NK-92 (cell line): ENCODE measurements around the gene TTC7B.

Source experiments
- DNase-seq: peaks from one replicate; lab custom pipeline; 2025; ENCODE audit not compliant: unreplicated experiment; lab: John Stamatoyannopoulos, UW

The TTC7B gene

DNA sequence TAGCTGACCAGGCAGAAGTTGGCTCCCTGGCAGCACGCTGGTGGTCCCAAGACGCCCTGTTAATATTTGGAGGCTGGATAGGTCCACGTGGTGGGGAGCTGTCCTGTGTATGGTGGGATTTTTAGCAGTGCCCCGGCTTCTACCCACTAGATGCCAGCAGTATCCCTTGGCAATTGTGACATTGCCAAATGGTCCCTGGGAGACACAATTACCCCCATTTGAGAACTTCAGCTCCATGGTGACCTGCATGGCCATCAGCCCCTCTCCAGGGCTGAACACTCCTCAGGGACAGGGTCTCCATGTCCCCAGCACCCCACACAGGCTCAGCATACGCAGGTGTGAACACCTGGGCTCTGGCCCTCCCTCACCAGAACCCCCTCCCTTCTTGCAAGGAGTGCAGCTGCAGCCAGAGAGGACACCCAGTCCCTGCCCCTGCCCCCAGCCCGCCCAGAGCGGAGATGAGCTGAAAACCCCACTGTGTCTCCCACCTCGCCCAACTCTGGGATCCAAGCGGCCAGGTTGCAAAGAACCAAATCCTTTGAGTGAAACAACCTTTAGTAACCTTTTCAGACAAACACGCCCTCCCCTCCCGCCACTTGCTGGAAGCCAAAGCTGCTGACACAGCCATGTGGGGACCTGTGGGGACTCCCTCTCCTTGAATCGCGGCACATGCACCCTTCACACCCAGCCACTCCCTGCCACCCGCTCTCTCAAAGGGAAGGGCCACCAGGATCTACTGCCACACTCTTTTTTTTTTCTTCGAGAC, 299.0 kb downstream of the TTC7B start:
- DNase-seq, result no peak

- no peak for DNase-seq
These were observed 301.7 kb downstream of the TTC7B start for GRCh38 chr14:90514566-90514965.

- DNase-seq, result no peak
These were observed 302.2 kb downstream of the TTC7B start for GRCh38 chr14:90514015-90514398.

DNA sequence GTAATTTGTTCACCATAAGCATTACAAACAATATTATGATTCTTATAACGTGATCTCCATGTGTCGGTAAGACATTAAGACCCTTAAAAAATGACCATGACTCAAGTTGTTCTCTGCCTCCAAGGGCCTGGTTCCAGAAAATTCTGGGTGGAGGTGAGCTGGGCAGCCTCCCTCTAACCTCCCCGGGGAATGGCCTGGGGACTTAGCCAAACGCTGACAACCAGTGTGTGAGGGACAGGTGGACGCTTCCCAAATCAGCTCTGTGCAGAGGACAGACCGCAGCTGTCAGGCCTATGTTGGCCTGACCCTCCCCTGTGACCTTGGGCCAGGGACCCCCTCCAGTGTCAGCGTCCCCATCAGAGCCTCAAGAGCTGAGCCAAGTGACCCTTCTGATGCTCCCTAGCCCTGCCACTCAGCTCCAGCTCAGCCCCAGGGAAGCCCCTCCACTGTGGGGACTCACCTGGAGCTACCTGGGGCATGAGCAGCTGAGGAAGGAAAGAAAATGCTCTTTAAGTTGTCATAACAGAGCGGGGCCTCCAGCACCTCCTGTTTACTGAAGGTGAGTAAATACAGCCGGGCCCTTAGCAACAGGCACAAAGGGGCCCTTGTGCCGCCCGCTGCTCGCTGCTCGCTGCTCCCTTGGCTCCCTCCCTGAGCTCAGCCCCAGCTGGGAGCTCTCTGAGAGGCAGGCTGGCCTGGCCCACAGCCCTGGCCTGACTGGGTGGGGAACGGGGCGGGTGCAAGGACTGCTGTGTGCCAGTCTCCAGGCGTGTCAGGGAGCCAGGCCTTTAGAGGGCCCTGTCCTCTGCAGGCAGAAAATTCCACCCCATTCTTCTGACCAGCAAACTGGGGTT, 302.8 kb downstream of the TTC7B start:
- no peak for DNase-seq

GRCh38 chr14:90512329-90512991, 303.8 kb downstream of the TTC7B start:
- no peak for DNase-seq

- DNase-seq, result no peak
These were observed 304.4 kb downstream of the TTC7B start for GRCh38 chr14:90511795-90512328.

DNA sequence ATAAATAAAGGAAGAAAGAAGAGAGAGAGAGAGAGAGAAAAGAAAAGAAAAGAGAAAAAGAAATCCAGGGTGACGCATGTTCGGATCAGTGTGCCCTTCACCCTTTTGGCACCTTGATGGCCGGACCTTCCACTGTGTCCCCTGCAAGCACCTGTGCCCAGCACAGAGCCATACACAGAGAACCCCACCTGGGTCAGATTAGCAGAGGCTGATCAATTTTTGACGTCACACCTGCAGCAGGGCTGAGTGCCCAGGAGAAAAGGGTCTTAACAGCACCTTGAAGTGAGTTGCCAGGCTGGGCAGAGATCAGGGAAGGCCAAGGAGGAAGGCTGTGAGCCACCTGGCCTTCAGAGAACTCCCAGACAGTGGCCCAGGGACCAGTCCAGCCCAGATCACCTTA, 305.0 kb downstream of the TTC7B start:
- no peak for DNase-seq

DNA sequence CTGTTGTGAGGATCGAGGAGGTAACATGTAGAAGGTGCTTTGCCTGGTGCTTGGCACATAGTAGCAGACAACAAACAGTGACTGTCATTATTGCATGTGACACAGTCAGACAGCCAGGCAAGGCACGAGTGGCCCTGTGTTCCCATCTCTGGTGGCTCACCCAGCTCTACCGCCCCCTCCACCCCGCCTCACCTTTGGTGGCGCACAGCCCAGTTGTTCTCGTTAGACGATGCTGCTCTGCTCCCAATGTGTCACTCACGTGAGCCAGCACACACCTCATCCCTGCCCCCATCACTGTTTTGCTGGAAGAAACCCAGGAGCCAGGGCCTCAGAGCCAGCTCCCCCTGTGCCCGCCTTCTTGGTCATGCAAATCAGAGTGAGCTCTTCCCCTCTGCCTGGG, 306.1 kb downstream of the TTC7B start:
- DNase-seq, result no peak

- no peak for DNase-seq
These were observed 306.8 kb downstream of the TTC7B start for GRCh38 chr14:90509403-90509802.

DNA sequence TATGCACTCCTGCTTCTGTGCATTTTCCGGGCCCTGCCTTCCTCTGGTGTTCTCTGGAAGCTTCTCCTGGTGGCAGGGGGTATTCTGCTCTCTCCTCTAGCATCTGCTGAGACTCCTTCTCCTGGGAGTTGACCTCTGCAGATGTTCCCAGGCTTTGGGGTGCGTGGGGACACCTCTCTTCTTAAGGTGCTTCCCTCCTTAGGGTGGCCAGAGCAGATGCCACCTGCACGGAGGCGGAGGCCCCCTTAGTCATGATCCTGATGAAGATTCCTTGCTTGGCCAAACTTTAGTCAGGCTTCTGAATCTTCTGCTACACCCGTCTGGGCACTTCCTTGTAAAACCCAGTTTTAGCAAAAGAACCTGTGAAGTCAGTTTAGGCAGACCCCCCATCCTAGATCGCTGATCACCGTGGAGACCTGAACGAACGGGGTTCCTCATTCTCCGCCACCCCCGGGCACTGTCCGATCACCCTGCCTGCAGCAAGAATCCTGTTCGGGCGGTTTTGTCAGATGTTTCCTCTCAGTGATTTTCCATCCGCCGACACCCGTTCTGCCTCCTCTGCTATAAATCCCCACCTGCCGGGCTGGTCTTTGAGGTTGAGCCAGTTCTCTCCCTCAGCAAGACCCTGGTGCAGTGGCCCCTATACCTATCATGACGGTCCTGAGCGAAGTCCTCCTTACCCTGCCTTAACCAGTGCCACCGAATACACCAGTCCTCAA, 307.5 kb downstream of the TTC7B start:
- DNase-seq, result no peak

DNA sequence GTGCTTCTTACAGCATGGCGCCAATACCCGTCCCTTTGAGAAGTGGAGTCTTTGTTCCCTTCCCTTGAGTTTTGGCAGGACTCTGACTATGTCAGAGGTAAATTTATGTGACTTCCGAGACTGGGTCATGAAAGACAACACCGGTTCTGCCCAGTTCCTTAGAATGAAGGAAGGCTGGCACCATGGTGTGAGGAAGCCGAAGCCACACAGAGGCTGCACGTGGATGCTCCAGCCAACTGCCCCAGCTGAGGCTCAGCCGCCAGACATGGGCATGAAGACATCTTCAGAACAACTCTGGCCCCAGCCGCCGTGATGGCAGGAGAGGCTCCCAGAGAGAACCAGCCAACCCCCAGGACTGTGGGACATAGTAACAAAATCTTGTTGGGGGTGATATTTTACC, 308.2 kb downstream of the TTC7B start:
- DNase-seq, result no peak

- no peak for DNase-seq
These were observed 308.8 kb downstream of the TTC7B start for GRCh38 chr14:90507428-90507827.

GRCh38 chr14:90506748-90507147, 309.5 kb downstream of the TTC7B start:
- no peak for DNase-seq

DNA sequence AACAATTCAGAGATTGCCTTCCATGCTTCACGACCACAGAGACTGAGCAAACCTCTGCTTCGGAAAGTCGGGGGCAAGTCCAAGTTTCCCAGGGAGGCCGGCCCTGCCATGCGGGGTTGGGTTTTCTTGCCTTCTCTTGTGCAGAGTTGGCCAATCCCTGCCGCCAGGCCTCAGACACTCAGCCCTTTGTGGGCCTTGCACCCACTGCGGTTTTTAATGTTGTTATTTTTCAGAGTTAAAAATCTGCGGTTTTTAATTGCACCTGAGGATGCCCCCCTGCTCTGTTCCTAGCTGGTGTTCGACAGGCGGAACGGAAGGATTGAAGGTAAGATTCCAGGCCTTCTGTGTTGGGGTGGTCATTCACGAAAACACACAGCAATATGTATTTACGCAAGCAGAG, 310.7 kb downstream of the TTC7B start:
- DNase-seq, result no peak

DNA sequence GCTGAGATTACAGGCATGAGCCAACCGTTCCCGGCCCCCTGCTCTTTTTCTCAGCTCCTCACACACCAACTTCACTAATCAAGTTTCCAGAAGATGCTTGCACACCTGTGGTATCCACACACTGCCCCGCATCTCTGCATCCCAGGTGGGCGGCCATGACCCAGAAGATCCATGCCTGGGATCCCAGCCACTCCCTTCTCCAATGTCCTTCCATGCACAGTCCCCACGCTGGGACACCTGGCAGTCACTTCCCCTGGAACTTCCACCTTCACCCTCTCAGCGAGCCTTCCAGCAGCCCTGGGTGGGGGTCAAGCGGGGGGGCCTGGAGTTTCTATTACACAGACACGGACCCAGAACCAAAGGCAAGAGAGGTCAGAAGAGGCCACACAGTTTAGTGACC, 311.6 kb downstream of the TTC7B start:
- DNase-seq, result no peak

GRCh38 chr14:90503582-90503981, 312.6 kb downstream of the TTC7B start:
- no peak for DNase-seq

DNA sequence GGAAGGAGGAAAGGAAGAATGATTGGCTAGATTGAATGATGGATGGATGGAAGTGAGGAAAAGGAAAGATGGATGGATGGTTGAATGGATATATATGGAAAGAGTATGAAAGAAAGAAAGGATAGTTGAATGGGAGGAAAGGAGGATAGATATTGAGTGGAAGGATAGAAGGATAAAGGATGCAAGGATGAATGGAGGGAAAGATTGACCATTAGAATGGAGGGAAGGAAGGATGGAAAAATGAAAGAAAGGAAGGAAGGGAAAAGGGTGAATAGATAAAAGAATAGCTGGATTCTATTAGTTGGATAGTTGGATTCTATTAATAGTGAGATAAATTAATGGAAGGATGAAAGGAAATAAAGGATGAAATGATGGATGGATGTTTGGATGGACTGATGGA, 313.5 kb downstream of the TTC7B start:
- DNase-seq, result no peak

DNA sequence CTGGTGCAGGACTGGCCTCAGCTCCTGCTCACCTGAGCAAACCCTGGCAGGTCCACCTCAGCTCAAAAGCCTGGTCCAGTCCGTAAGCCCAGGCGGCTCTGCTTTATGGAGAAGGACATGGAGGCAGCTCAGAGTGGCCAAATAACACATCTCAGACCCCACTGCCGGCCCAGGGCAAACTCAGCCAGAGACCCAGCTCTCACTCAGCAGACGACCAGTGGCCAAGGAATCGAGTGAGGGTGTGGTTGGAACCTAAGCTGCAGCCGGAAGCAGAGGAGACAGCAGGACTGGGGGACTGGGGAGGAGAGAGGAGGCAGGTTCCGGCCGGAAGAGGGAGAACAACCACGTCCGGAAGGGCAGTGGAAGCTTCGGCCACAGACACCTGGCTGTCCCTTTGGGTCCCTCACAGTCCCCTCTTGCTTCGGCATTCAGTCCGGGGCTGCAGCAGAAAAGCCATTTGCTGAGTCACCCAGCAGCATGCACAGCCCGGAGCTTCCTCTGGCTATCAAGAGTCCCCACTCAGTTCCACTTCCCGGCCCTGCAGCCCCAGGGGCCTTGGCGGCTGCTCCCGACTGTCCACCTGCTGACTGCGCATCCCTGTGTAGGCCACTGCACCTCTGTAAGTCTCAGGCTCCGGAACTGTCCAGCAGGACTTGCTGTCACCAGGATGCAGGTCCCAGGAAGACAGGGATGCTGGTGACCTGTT, 315.4 kb downstream of the TTC7B start:
- no peak for DNase-seq

- DNase-seq, result no peak
These were observed 316.1 kb downstream of the TTC7B start for GRCh38 chr14:90499908-90500664.

GRCh38 chr14:90499121-90499520, 317.1 kb downstream of the TTC7B start:
- no peak for DNase-seq
